IPS DF 19.7 (cell line): ENCODE results near the gene FAM163B.

ENCODE experiments used
- DNase-seq: peaks from one replicate; pipeline ENCODE4 v3.0.0-alpha.2; 2013; ENCODE audit warnings: low read depth, low spot score

FAM163B gene

GRCh38 chr9:133609311-133610098, at the start of gene FAM163B:
Gene FAM163B (minus strand): TSS chr9:133609389. CDS start chr9:133580223, 29,166 bp downstream.
- DNase-seq: no peak

- DNase-seq: no peak
These were observed 48.0 kb upstream of the FAM163B start for GRCh38 chr9:133657120-133657661.

- no peak for DNase-seq
These were observed 47.3 kb upstream of the FAM163B start for GRCh38 chr9:133656211-133657119.

- no peak for DNase-seq
These were observed 46.5 kb upstream of the FAM163B start for GRCh38 chr9:133655701-133656100.

- DNase-seq: no peak
These were observed 45.8 kb upstream of the FAM163B start for GRCh38 chr9:133654736-133655657.

- no peak for DNase-seq
These were observed 44.4 kb upstream of the FAM163B start for GRCh38 chr9:133653638-133654037.

GRCh38 chr9:133650026-133650425, 40.8 kb upstream of the FAM163B start:
- DNase-seq: no peak

- DNase-seq: no peak
These were observed 40.0 kb upstream of the FAM163B start for GRCh38 chr9:133649194-133649593.

GRCh38 chr9:133647765-133648469, 38.7 kb upstream of the FAM163B start:
- DNase-seq: no peak

GRCh38 chr9:133647148-133647547, 38.0 kb upstream of the FAM163B start:
- no peak for DNase-seq

GRCh38 chr9:133645021-133645765, 36.0 kb upstream of the FAM163B start:
- no peak for DNase-seq

- DNase-seq: no peak
These were observed 35.0 kb upstream of the FAM163B start for GRCh38 chr9:133643978-133644760.

- no peak for DNase-seq
These were observed 34.2 kb upstream of the FAM163B start for GRCh38 chr9:133643362-133643755.

- no peak for DNase-seq
These were observed 33.6 kb upstream of the FAM163B start for GRCh38 chr9:133642708-133643361.

GRCh38 chr9:133641861-133642595, 32.8 kb upstream of the FAM163B start:
- no peak for DNase-seq

GRCh38 chr9:133641396-133641655, 32.1 kb upstream of the FAM163B start:
- no peak for DNase-seq

- no peak for DNase-seq
These were observed 31.6 kb upstream of the FAM163B start for GRCh38 chr9:133640580-133641395.
